GM13977 (cell line): ENCODE data around the gene CCDC8.
"Not testable (repeated sequence)": the region's sequence is repeated elsewhere in the genome, so short reads cannot be mapped to it uniquely, and the experiment has no call there.

Experiments
- DNase-seq: peaks from one replicate; pipeline ENCODE4 v3.0.0; 2012; ENCODE audit warnings: low spot score
- in situ Hi-C: fragments of 300-500 bp; cut with MboI; formaldehyde crosslinking; loops from one replicate; pipeline ENCODE4 v1.12.0; 2022; ENCODE audit warnings: low sequenced_read_pairs, low pct_unique_long_range_greater_than_20kb, mixed read lengths, inconsistent platforms; ENCODE audit not compliant: unreplicated experiment
- TF ChIP-seq, protein P1 (sequence below): IDR thresholded peaks from 2 replicates; pipeline ENCODE4 v1.5.1; 2012; ENCODE audit warnings: mild to moderate bottlenecking, control low read depth; ENCODE audit not compliant: insufficient read depth; ENCODE audit errors: extremely low read depth, missing control alignments

CCDC8 gene

DNA sequence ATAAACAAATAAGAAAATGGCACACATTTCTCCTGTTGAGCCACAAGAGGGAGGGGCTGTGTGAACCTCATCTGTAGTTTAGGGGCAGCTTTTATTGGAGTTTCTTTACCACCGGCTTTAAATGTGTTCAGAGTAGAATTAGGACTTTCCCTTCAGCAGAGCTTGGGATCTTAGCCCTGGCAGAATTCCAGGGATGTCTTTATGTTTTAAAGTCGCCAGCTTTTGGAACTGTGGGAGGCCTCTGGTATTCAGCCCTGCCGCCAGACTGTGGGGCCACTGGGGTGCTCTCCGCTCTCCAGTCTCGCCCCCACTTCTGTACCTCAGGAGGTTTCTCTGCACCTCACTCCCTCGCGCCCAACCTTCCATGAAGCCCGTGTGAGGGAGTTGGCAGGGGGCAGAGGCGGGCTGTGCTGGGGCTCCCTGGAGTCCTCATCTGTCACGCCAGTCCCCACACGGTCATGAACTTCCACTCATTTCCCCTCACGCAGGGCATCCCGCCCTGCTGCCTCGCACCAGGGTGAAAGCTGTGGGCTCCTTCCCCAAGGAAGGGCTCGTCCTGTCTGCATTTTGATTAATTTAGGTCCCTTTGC lies 31.5 kb downstream of the CCDC8 start:
- DNase-seq: no peak
- TF ChIP-seq, protein P1, sequence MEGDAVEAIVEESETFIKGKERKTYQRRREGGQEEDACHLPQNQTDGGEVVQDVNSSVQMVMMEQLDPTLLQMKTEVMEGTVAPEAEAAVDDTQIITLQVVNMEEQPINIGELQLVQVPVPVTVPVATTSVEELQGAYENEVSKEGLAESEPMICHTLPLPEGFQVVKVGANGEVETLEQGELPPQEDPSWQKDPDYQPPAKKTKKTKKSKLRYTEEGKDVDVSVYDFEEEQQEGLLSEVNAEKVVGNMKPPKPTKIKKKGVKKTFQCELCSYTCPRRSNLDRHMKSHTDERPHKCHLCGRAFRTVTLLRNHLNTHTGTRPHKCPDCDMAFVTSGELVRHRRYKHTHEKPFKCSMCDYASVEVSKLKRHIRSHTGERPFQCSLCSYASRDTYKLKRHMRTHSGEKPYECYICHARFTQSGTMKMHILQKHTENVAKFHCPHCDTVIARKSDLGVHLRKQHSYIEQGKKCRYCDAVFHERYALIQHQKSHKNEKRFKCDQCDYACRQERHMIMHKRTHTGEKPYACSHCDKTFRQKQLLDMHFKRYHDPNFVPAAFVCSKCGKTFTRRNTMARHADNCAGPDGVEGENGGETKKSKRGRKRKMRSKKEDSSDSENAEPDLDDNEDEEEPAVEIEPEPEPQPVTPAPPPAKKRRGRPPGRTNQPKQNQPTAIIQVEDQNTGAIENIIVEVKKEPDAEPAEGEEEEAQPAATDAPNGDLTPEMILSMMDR: no peak
- in situ Hi-C loops: no loop called here

DNA sequence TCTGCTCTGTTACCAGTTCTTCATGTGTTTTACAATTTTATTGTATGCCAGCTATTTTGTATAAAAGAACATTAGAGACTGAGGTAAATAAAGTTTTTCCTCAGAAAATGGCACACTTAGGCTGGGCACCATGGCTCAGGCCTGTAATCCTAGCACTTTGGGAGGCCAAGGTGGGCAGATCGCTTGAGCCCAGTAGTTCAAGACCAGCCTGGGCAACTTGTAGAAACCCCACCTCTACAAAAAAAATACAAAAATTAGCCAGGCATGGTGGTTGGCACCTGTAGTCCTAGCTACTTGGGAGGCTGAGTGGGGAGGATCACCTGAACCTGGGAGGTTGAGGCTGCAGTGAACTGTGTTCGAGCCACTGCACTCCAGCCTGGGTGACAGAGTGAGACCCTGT lies 32.0 kb downstream of the CCDC8 start:
- in situ Hi-C loops: no loop called here
- no peak for DNase-seq
- TF ChIP-seq, protein P1: no peak

GRCh38 chr19:46380690-46381089 lies 32.7 kb downstream of the CCDC8 start:
- TF ChIP-seq, protein P1: no peak

GRCh38 chr19:46378268-46378667 lies 35.1 kb downstream of the CCDC8 start:
- TF ChIP-seq, protein P1: no peak
- in situ Hi-C loops: no loop called here
- no peak for DNase-seq

More at GRCh38 chr19:46380690-46381089, 32.7 kb downstream of the CCDC8 start:
- in situ Hi-C loops: no loop called here
- no peak for DNase-seq

DNA sequence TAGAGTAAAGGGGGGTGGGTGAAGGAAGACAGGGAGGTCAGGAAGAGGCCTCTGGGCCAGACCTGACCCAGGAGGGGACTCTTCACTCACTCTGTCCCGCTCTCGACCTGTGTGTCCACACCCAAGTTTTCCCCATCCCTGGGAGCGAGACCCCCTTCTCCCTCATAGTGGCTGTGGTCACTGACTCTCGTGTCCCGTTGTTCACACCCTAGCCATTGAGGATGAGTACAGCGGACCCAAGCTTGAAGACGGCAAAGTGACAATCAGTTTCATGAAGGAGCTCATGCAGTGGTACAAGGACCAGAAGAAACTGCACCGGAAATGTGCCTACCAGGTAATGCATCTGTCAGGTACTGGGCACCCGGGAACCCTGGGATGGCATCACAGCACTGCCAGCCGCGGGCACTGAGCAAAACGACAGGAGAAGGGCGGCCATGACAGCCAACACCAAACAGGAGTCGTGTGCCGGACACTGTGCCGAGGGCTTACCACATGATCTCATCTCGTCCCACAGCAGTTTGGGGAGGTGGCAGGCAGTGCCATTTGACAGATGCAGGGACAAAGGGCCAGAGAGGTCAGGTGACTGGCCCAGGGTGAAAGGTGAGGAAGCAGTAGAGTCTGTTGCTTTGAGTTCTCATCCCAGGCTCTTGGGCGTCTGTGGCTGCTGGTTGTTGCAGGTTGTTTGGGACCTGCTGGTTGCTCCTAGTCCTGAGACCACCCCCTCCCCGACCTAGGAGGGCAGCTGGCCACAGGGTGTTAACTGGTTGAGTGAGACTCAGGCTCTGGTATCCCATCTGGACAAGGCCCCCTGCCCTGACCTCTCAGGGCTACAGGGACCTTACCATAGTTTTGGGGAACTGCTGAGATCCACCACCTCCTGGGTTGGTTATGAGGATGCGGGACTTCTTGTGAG lies 36.9 kb downstream of the CCDC8 start:
- TF ChIP-seq, protein P1: no peak
- DNase-seq: no peak
- in situ Hi-C loops: no loop called here

DNA sequence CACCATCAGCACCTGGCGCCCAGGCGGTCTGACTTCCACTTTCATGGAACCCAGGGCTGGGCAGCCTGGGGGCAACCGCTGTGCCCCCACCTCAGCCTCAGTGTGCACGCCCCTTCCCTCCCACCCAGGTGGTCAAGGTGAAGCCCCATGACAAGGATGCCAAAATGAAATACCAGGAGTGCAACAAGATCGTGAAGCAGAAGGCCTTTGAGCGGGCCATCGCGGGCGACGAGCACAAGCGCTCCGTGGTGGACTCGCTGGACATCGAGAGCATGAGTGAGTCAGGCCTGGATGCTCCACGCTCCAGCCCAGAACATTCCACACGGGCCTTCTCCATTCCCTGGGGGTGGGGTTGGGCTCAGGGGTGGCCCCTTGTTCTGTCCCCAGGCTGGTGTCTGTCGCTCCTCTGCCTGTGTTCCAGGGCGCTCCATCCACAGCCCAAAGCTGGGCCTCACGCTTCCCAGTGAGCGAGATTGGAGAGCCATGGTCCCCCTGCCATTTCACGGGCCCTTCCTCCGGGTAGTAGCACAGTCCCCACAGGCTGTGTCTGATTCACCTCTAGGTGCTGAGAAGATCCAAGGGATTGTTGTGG lies 37.8 kb downstream of the CCDC8 start:
- DNase-seq, in situ Hi-C loops: not testable (repeated sequence)
